ENCODE measurements around the gene GLT6D1. TPM values are rescaled to one million over a fixed set of nuclear protein-coding genes. Genes with fewer than 3 reads are reported as not detected.

The GLT6D1 gene
- total and polyA plus RNA-seq, 2 donors (not counting 1 experiment from before 2014, with no cell fraction given): not detected

DNA sequence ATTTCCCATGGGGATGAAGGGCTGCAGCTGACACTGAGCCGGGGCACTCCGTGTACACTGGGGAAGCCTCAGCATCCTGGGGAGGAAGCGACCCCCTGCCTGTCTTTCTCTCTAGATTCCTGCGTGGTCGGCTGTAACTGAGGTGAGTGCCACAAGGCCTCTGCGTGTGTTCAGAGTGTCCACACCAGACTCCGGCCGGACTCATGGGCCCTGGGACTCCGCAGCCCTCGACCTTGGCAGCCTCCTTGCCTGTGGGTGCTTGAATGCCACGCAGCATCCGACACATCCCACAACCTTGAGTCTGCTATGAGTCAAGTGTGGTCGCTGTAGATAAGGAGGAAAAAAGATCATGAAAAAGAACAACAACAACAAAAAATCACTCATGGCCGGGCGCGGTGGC, 54.4 kb downstream of the GLT6D1 start:
- intact Hi-C loops (cut with micrococcal nuclease): no loop called here
- Histone ChIP-seq H3K79me2 (ENCODE audit: control insufficient read depth, insufficient read depth, low read length) (no peaks in the 10 kb centered on the region), H3K27ac (ENCODE audit: low read length in 2 of 2) (no peak overlapping the region), H4K20me1 (ENCODE audit: control insufficient read depth, insufficient read depth, low read length, poor library complexity, severe bottlenecking) (no peaks in the 10 kb centered on the region), H3K4me3 (ENCODE audit: control extremely low read depth in 1 of 5, extremely low read depth in 1 of 5, insufficient read depth in 1 of 5, low read depth in 2 of 5, low read length in 4 of 5) (no peak overlapping the region), H3K27me3 (replicated peaks in 1 of 4; ENCODE audit: control extremely low read depth in 1 of 4, control insufficient read depth in 3 of 4, insufficient read depth in 4 of 4, low read length in 3 of 4) (no peaks in the 10 kb centered on the region), H3K4me1 (ENCODE audit: control insufficient read depth in 2 of 2, insufficient read depth in 2 of 2, low read length in 2 of 2) (no peaks in the 10 kb centered on the region), H3K9me3 (ENCODE audit: control extremely low read depth in 1 of 3, control insufficient read depth in 2 of 3, insufficient read depth in 1 of 3, low read length in 2 of 3) (no peaks in the 10 kb centered on the region), H3K36me3 (replicated peaks in 1 of 2; ENCODE audit: control extremely low read depth in 1 of 2, control insufficient read depth in 1 of 2, extremely low read depth in 1 of 2, insufficient read depth in 2 of 2, low read length in 1 of 2) (no peaks in the 10 kb centered on the region), H3K4me2 (replicated peaks; ENCODE audit: low read depth, low read length, poor library complexity, severe bottlenecking) (no peak overlapping the region), H3K9ac (ENCODE audit: low read length) (no peak overlapping the region), H2AFZ (ENCODE audit: insufficient read depth, low read depth, low read length, poor library complexity, severe bottlenecking) (no peak overlapping the region)
- POLR2A ChIA-PET: no interaction called here
- no peak for ATAC-seq (ENCODE audit: low read depth)
- 70% methylated on average over 13 of the region's 16 CpGs for WGBS (ENCODE audit: insufficient coverage)
- Mint-ChIP-seq H3K4me1 (no peaks in the 10 kb centered on the region), H3K4me3 (no peak overlapping the region), H3K27me3 (peaks cover 10% of the 10 kb centered on the region), H3K9me3 (ENCODE audit: insufficient read depth) (no peaks in the 10 kb centered on the region), H3K27ac (no peak overlapping the region)
- TF ChIP-seq, protein P1, sequence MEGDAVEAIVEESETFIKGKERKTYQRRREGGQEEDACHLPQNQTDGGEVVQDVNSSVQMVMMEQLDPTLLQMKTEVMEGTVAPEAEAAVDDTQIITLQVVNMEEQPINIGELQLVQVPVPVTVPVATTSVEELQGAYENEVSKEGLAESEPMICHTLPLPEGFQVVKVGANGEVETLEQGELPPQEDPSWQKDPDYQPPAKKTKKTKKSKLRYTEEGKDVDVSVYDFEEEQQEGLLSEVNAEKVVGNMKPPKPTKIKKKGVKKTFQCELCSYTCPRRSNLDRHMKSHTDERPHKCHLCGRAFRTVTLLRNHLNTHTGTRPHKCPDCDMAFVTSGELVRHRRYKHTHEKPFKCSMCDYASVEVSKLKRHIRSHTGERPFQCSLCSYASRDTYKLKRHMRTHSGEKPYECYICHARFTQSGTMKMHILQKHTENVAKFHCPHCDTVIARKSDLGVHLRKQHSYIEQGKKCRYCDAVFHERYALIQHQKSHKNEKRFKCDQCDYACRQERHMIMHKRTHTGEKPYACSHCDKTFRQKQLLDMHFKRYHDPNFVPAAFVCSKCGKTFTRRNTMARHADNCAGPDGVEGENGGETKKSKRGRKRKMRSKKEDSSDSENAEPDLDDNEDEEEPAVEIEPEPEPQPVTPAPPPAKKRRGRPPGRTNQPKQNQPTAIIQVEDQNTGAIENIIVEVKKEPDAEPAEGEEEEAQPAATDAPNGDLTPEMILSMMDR (IDR thresholded peaks at IDR 0.05): no peak
- no peak for TF ChIP-seq EZH2 (IDR thresholded peaks at IDR 0.05; ENCODE audit: borderline replicate concordance, insufficient read depth, low read depth, low read length, poor library complexity, severe bottlenecking)
- CTCF ChIA-PET: no interaction called here
- DNase-seq: no peak

DNA sequence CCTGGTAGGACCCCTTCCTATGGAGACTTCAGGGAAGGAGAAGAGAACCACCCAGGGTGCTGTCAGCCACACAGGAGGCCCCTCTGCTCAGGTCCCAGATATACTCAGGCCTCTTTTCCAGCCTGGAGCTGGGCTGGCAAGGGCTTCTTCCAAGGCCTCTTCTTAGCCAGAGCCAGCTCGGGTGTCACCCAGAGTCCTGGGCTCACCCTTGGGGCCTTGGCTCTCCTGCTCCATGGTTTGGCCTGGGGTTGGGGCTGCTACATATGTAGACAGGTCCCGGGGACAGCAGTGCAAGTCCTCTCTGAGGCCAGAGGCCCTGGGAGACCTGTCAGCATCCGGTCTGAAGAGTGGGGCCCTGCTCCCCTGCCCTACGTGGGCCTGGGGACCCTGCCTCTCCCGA, 55.0 kb downstream of the GLT6D1 start:
- no peak overlapping the region for H3K27ac ChIP-seq (ENCODE audit: low read length in 2 of 2)
- H3K36me3 ChIP-seq (replicated peaks in 1 of 2; ENCODE audit: control extremely low read depth in 1 of 2, control insufficient read depth in 1 of 2, extremely low read depth in 1 of 2, insufficient read depth in 2 of 2, low read length in 1 of 2): no peaks in the 10 kb centered on the region
- Mint-ChIP-seq H3K4me1 (no peaks in the 10 kb centered on the region), H3K27me3 (peaks cover 7% of the 10 kb centered on the region), H3K9me3 (ENCODE audit: insufficient read depth) (no peaks in the 10 kb centered on the region), H3K4me3 (no peak overlapping the region), H3K27ac (no peak overlapping the region)
- H3K4me3 ChIP-seq (ENCODE audit: control extremely low read depth in 1 of 5, extremely low read depth in 1 of 5, insufficient read depth in 1 of 5, low read depth in 2 of 5, low read length in 4 of 5): no peak overlapping the region
- no peak overlapping the region for H2AFZ ChIP-seq (ENCODE audit: insufficient read depth, low read depth, low read length, poor library complexity, severe bottlenecking)
- H3K27me3 ChIP-seq (replicated peaks in 1 of 4; ENCODE audit: control extremely low read depth in 1 of 4, control insufficient read depth in 3 of 4, insufficient read depth in 4 of 4, low read length in 3 of 4): no peaks in the 10 kb centered on the region
- no peak overlapping the region for H3K9ac ChIP-seq (ENCODE audit: low read length)
- intact Hi-C loops (cut with micrococcal nuclease): no loop called here
- CTCF ChIA-PET: no interaction called here
- DNase-seq: no peak
- no peaks in the 10 kb centered on the region for H4K20me1 ChIP-seq (ENCODE audit: control insufficient read depth, insufficient read depth, low read length, poor library complexity, severe bottlenecking)
- WGBS (ENCODE audit: insufficient coverage): 68% methylated on average over 5 of the region's 5 CpGs
- H3K4me2 ChIP-seq (replicated peaks; ENCODE audit: low read depth, low read length, poor library complexity, severe bottlenecking): no peak overlapping the region
- POLR2A ChIA-PET: no interaction called here
- no peaks in the 10 kb centered on the region for H3K79me2 ChIP-seq (ENCODE audit: control insufficient read depth, insufficient read depth, low read length)
- TF ChIP-seq EZH2 (IDR thresholded peaks at IDR 0.05; ENCODE audit: borderline replicate concordance, insufficient read depth, low read depth, low read length, poor library complexity, severe bottlenecking): no peak
- TF ChIP-seq, protein P1 (IDR thresholded peaks at IDR 0.05): no peak
- no peak for ATAC-seq (ENCODE audit: low read depth)
- no peaks in the 10 kb centered on the region for H3K4me1 ChIP-seq (ENCODE audit: control insufficient read depth in 2 of 2, insufficient read depth in 2 of 2, low read length in 2 of 2)
- no peaks in the 10 kb centered on the region for H3K9me3 ChIP-seq (ENCODE audit: control extremely low read depth in 1 of 3, control insufficient read depth in 2 of 3, insufficient read depth in 1 of 3, low read length in 2 of 3)
